ENCODE results near the gene INS.

Gene INS

DNA sequence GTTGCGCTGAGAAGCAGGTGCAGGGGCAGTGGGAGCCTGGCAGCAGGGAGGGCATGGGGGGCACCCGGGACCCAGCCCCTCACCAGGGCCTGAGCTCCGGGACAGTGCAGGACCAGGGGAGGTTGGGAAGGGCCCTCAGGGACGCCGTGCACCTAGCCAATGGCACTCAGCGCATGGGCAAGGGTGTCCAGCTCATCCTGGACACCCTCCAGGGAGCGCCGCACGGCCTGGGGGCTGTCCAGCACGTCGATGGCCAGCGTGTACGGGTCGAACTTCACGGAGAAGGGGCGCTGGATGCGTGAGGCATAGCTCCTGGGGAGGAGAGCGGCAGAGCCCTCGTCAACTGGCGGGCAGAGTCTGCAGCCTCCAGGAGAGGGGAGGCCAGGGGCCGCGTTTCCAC is 3.1 kb upstream of the INS start:
- DNase-seq, result no peak

DNA sequence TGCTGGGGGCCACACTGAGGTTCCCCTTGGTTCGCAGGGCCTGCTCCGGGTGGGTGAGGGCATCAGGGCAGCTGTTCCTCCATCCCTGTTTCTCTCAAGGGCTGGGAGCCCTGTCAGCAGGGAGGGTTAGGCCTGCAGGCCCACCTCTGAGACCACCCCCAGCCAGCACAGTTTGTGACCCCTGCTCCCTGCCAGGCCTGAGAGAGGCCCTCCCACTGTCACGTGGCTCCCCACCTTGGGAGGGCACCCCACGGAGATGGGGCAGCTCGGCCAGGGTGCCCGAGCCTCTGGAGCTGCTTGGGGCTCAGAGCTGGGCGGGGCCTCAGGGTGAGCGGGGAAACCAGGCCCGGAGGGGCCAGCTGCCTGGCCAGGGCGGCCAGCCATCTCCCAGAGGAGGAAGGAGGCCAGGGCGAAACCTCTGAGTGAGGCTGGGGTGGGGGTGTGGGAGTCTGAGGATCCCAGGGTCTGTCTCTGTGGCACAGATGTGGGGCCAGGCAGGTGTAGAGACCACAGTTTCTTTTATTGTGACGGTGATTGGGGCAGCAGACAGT is 2.5 kb upstream of the INS start:
- DNase-seq, result no peak

DNA sequence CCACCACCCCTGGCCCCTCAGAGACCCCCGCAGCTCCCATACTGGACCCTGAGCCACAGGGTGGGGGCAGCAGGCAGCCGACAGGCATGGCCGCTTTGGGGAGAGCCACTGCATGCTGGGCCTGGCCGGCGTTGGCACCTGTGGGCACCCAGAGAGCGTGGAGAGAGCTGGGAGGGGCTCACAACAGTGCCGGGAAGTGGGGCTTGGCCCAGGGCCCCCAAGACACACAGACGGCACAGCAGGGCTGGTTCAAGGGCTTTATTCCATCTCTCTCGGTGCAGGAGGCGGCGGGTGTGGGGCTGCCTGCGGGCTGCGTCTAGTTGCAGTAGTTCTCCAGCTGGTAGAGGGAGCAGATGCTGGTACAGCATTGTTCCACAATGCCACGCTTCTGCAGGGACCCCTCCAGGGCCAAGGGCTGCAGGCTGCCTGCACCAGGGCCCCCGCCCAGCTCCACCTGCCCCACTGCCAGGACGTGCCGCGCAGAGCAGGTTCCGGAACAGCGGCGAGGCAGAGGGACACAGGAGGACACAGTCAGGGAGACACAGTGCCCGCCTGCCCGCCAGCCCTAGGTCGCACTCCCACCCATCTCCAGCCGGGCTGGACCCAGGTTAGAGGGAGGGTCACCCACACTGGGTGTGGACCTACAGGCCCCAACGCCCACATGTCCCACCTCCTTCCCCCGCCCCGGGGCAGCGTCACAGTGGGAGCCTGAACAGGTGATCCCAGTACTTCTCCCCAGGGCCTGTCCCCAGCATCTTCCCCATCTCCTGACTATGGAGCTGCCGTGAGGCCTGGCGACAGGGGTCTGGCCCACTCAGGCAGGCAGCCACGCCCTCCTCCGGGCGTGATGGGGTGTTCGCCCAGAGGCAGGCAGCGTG is 1.2 kb downstream of the INS start:
- no peak for DNase-seq

DNA sequence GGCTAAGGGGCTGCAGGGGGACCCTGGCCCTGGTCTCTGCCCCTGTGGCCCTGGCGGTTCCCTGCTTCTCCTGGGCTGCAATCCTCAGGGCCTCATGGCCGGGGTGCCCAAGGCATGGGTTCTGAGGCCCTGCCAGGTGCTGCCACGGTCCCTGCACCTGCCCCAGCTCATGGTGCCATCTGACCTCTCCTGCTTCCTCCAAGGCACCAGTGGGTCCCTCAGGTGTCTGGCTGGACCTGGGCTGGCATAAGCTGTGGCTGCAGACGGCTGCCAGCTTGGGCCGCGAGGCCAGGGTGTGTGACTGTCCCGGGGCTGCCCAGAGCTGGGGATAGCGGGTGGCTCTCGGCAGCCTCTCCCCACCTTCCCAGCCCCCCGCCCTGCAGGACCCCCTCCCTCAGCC is 2.0 kb downstream of the INS start:
- DNase-seq, result no peak

DNA sequence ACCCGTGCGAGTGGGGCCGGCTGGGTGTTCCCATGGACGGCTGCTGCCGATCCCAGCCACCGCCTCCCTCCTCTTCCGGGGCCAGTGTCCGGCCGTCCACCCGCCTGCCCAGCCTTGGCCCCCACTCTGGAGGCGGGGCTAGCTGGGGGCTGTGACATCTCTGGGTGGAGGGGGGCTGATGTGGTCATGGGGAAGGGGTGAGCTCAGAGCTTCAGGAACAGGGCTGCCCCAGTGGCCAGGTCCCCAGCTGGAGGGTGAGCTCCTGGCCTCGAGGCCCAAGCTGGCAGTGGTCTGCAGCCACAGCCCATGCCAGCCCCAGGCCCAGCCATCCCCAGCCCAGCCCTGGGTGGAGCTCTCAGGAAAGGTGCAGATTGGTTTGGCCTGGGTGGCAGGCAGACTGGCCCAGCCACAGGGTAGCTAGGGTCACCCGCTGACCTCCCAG is 2.7 kb downstream of the INS start:
- no peak for DNase-seq

DNA sequence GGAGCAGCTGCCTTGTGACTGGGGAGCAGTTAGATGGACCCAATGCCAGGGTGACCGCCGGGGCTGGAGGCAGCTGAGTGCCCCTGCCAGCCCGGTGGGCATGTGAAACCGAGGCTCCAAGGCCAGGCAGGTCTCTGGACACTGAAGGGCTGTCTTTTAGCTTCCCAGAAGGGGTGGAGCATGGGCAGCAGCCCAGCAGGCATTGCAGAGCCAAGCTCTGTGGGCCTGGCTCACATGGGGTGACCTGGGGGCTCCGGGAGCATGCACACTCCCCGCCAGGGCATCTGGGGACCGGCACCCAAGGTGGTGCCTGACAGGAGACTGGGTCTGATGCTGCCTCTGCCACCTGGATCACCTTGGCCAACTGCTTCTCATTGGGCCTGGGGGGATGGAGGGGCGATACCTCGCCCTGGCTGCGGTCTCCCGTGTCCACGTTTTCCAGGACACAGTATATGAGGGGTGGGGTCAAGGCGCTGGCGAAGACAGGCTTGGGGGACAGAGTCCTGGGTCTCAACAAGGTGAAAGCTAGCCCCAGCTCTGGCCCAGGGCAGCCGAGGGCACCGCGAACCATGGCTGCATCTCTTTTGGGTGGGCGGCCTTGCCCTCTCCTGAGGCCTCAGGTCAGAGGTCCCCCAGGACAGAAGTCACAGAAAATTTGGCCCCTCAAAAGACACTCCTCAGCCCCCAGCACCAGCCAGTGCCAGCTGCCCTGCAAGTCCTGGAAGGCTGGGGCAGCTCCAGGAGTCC is 3.5 kb downstream of the INS start:
- no peak for DNase-seq

DNA sequence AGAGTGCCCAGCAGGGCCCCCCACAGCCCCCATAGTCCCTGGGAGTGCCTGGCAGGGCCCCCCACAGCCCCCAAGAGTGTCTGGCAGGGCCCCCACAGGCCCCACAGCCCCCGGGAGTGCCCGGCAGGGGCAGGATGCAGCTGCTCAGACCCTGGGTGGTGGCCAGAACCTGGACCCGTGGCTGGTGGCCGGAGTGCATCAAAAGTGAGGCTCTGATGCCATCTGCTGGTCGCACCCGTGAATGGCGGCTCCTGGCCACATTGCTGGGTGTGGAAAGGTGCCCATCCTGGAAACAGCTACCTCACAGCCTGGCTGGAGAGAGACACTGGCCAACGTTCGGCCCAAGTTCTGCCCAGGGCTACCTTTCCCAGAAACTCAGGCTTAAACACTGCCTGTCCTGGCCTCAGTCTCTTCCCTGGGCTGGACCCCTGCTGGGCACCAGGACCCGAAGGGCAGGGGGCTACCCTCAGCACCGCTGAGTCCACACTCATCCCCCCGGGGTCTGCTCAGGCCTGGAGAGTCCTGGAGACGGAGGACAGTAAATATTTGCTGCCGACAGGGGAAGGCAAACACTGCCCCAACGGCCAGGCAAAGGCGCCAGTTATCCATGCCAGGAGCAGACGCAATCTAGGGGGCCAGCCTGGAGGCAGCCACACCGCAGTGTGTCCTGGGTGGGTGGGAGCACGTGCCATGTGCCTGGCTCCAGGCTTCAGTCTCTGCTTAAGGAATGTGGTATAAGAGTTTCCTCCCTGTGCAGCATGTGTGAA is 4.4 kb downstream of the INS start:
- peak; percentile 10 for DNase-seq

DNA sequence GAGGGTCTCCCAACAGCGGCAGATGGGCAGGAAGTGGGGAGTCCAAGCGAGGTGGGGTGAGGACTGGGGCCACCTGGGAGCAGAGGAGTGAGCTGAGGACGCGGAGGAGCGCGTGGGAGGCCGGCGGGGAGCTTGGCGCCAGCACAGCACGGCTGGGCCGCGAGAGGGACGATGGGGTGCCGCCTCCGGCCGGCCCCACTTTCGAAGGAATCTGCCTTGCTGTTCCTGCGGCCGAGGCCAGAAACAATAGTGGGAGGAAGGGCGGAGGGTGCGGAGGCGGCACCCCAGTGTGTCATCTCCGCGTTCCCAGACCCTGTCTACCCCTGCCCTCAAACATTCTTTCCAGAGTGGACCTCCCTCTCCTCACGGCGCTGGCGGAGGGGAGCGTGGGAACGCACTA is 5.5 kb downstream of the INS start:
- DNase-seq, result no peak

DNA sequence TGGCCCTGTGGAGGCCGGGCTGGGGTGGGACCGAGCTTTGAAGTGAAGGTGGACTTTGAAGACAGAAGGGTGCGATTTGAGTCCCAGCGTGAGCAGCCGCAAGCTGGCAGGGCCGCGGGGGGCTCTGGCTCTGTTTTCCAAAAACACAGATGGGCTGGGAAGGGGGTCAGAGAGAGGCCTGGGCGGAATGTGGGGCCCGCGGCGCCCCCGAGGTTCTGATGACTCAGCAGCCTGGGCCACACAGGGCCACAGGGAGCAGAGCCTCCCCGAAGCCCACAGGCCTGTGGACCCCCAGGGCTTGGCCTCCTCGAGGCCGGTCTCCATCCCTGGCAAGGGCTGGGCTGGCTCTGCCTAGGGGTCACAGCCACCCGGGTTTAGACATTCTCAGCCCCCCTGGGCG is 6.1 kb downstream of the INS start:
- DNase-seq, result no peak

DNA sequence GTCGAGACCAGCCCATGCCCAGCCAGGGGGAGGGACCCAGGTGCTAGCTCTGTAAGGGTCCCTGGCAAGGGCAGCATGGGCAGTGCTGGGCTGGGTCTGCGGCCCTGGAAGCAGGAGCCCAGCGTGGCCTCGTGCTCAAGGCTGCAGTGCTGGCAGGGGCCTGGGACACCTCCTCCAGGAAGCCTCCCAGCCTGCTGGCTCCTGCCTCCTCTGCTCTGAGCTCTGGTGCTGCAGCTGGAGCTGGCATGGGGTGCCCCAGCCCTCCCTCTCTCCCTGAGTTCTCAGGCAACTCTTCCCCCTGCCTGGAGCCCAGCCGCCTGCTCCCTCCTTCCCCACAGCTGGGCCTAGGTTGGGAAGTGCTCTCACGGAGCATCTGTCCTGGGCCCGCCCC is 6.8 kb downstream of the INS start:
- DNase-seq, result no peak

DNA sequence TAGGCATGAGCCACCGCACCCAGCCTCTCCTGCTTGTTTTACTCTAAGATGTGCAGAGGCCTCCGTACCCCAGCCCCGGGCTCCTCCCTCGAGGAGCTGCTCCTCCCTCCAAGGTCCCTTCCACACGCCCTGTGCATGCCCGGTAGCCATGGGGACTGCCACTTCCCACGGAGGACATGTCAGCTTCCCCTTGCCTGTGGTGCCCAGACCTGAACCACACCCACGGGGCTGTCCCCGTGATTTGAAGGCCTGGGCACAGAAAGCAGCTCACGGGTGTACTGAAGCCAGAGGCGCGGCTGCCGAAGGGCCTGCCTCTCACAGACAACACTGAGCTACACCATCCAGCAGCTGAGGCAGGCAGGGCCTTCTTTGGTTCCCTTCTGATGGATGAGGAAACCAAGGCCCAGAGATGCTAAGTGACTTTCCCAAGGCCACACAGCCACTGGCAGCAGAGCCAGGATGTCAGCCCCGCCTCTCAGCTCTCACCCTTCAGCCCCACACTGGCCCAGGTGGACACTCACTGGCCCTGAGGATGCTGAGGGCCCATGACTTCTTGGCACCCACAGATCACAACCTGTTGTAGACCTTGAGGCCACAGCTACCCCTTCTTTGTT is 7.3 kb downstream of the INS start:
- no peak for DNase-seq

DNA sequence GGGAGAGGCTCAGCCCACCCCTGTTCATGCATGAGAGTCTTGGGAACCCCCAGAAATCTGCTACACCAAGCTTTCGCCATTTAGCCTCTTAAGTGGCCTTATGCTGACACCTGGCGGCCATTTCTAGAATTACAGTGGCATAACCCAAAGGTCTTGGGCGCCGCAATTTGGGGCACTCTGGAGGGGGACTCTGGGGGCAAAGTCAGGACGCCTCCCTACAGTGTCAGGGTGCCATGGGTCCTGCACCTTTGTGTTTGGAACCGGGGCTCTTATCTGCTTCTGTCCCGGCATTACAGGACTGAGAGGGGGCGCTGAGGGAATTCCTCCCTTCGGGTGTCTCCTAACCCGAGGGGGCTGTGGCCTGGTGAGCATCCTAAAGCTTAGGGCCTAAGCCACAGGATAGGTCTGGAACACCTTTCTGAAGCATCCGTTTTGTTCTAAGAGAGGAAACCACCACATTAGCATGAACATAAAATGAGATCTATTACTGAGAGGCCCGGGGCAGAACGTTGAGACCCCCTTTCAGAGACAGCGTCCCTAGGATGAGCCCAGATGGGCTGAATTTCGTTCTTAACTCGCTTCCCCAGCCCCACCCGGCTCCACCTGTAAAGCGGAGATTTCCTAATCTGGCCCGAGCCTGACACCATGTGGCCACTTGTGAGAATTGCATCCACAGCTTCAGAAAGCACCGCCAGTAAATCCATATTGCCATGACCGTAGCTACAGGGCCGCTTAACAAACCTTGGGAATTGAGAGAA is 9.3 kb downstream of the INS start:
- DNase-seq, result peak; percentile 49

DNA sequence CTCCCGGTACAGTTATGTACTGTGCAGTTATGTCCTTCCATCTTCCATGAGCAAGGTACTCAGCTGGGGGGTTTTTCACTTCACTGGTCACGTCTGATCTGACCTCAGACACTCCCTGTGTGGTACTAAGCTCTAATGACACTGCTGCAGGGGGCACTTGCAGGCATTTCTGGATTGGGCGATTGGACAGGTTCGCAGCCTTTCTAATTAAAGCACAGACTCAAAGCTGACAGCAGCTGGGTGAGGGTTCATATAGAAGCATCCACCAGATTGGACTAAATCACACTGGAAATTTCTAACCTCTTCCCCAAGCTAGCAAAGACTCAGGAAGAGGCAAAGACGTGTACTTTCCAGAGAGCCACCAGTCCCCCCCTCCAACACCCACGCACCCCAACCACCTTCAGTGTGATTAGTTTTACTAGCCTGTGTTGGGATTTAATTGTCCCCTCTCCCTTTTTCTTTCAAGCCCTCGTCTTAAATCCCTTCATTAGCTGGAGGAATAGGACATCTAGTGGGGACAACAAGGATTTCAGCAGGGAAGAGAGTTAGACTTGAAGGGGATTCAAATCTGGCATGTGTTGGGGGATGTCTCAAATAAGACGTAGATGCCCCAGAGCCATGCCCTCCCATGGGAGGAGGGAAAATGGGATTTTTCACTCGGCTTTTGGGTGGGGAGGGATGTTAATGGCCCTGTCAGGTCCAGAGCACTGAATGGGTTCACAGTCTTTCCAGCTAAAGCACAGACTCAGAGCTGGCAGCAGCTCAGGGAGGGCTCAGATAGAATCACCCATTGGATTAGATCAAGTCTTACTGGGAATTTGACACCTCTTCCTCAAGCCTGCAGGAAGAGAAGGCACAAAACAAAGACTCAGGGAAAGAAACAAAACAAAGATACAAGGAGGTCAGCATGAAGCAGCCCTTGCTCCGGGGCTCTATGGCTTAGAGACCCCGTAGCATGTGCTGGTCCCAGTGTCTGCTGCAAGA is 10.9 kb downstream of the INS start:
- no peak for DNase-seq

DNA sequence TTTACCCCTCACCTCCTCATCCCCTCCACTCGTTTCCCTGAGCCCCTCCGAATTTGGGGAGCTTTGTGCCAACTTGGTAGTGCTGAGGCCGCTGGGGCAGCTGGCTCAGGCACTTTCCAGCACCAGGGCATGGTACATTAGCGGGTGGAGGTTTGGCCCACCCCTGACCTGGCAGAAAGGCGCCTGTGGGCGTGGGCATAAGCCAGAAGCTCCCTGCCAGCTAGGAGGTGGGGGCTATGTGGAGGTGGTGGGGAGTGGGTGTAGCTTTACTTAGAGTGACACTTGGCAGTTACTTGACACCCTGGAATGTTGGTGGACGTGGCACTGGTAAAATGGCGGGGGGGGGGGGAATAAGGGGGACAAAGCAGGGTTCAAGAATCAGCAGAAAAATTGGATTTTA is 11.5 kb downstream of the INS start:
- DNase-seq, result no peak

DNA sequence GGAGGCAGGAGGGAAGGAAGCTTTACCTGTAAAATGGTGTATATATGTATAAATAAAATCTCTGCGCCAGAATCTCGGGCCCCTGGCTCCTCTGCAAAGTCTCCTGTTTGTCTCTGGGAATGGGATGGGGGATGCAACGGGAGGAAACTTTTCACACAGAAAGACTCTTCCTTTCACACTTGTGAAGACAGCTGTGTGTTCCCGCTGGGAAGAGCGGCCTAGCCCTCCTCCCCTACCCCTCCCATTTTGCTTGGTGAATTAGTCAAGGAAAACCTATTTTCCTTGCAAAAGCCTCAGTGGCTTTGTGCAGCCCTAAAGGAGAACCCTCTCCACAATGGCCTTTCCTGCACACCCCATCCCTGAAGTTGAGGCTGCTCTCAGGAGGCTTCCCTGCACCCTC is 12.4 kb downstream of the INS start:
- DNase-seq, result no peak

DNA sequence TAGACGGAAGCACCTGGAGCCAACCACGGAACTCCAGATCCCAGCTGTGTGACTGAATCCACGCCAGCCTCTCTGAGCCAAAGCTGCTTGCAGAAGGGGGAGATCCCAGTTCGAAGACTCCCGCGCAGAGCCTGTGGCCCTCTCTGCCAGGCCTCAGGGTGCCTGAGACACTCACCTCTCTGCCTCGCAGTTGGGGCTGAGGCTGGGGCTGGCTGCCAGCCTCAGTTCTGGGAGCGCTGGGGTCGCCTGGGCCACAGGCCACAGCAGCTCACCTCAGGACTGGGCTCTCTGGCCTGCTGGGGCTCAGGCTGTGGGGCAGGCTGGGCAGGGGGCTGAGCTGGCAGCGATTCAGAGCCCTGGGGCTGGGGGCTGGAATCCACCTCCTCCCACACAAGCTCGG is 13.6 kb downstream of the INS start:
- DNase-seq, result no peak

DNA sequence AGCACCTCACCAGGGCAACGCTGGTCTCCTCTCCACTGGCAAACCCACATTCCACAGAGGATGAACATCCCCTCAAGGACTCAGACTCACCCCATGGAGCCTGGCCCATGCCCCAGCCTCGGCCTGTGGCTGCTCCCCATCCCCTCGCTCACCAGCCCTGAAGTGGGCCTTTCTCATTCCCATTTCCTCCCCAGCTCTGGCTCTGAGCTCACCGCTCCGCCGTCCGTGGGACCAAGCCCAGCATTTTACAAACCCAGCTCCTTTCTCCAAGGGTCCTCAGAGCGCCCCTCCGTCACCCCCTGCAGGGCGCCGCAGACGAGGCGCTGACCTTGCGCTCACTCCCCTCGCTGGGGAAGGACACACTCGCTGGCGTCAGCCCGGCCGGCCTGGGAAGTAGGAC is 15.0 kb downstream of the INS start:
- DNase-seq, result no peak

DNA sequence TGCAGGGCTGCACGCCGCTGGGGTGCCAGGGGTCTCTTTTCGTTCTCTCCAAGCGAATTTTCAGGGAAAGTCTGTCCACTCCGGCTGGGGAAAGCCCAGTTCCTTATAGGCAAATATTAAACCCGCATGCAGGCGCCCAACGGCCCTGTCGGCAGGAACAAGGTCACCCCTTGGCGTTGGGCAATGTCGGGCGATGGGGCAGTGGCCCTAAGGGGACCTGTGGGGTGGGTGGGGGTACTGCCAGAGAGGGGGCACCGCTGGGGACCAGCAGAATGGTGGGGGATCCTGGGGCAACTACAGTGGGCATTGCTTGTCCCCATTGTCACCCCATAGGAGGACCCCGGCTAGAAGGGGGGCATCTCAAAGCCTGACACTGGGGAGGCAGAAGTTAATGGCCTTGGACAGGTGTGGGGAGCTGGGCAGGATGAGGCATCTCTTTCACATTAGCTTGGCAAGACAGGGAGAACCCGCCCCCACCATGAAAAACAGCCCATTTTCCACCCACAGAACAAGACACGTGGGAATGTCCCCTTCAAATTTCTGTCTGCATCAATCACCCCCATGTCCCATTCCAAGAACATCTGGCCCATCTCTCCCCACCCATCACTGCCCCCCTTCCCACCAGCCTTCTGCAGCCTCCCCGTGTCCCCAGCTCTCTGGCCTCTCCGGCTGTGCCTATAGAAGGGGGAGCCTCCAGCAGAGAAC is 16.3 kb downstream of the INS start:
- no peak for DNase-seq

DNA sequence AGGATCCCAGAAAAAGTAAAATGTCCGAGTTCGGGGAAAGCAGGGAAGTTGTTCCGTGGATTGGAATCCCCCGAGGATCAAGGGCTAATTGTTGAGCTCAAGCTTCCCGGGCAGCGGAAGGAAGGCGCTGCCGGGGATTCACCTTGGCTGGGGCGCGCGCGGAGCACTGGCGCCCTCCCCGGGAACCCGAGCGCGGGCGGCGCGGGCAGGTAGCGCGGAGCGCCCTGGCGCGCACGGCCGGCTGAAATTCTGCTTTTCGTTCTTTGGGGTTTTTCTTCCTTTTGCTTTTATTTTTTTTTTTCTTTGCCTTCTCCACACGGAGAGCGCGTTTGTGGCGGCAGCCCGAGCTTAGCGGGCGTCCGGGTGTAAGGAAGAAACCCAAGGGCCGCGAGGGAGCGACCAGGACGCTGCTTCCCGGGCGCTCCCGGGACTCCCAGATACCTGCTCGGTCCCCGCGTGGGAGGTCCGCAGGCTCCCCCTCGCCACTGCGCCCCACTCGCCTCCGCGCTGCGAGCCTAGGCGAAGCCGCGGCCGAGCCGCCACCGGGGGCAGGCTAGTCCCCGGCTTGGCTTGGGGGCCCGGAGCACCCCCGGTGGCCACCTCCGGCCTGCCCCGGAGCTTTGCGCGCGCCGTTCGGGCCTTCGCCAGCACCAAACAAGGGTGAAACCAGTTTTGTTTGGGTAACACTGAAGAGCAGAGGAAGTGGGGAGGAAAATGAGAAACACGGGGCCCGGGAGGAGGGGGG is 17.0 kb downstream of the INS start:
- no peak for DNase-seq

DNA sequence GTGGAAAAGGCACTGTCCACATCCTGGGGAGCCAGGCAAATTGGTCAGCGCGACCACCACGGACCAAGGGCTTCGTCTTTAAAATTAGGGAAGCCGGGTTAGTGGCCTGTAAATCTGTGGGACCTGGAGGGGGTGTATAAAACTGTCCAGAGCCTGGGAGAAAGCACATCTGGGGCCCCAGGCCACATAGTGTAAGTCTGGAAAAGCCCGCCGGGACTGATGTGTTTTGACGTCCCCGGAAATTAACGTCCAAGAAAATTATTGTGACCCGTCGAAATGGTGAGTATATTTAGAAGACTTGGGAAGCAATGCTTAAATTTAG is 17.6 kb downstream of the INS start:
- no peak for DNase-seq
